GM18519 (cell line): ENCODE data around the gene ATP2B2.

ENCODE experiments used
- ATAC-seq: cut with Tn5 transposase; IDR thresholded peaks from one replicate; pipeline ENCODE4 v1.9.1; 2021; ENCODE audit warnings: mild to moderate bottlenecking, moderate library complexity; ENCODE audit not compliant: unreplicated experiment, low FRiP score

Gene ATP2B2

DNA sequence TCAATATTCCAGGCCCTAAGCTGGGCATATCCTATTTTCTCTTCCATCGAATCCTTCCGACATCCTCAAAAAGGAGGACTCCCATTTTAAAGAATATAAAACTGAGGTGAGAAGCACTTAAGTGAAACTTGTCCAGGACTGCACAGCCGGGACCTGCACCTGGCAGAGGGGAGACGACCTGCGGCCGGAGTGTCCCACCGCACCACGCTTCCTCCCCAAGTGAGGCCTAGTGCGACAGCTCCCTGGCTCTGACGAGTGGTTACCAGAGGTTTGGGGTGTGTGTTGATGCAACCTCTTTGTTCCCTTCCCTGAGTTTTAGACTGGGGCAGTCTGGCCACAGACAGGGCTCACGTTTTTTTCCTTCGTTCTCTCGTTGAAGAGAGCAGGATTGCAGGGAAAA, 24.9 kb upstream of the ATP2B2 start:
- no peak for ATAC-seq

DNA sequence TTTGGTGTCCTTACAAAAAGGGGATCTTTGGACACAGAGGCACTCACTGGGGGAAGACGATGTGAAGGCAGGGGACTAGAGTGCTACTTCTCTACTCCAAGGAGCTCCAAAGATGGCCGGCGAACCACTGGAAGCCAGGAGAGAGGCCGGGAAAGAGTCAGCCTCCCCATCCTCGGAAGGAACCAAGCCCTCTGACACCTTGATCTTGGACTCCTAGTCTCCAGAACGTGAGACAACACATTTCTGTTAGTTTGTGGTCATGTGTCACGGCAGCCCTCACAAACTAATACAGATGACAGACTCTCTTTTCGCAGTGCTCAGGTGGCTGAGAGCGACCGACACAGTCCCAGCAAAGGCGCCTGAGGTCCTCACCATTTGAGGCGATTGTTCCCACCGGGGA, 24.4 kb upstream of the ATP2B2 start:
- no peak for ATAC-seq

DNA sequence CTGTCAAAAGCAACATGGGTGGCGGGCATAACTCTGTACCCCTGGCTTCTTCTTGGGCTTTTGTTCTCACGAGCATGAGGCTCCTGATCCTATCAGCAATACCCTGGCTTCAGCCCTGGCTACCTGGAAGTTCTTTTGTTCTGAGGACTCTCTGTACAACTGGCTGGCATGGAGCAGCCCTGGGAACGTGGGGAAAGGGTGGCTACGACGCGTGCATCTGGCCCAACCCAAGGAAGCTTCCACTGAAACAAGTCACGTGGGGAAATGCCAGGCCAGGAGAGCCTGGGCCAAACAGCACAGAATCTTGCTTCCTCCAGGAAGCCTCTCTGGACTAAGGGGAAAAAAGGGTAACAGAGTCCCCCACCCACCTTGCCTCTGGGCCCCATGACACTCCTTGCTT, 22.7 kb upstream of the ATP2B2 start:
- no peak for ATAC-seq

DNA sequence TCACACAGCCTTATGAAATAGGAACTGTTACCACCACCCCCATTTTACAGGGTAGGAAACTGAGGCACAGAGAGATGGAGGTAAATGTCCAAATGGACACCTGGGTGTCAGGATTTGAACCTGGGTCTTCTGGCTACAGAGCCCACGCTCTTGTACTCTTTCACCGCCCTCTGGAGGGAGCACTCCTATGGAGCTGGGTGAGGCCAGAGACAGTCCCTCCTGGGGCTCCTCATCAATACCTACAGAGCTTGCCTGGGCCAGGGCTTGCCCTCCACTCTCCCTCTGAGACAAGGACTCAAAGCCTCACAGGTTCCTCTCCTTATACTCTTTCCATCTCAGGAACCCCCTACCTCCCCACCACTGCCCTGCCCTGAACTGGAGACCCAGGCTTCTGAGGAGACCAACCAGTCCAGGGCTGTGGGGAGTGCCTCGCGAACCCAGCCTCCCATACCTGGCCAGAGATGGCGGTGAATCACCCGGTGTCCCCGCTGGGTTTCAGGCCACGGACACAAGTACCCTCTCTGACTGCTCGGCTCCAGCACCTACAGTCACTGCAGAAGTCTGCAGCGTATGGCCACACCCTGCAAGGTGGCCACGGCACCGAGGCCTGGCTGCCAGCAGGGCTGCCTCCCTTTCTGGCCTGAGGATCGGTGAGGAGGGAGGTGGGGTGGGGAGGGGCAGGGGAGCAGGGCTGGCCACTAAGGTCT, 22.1 kb upstream of the ATP2B2 start:
- ATAC-seq: no peak

DNA sequence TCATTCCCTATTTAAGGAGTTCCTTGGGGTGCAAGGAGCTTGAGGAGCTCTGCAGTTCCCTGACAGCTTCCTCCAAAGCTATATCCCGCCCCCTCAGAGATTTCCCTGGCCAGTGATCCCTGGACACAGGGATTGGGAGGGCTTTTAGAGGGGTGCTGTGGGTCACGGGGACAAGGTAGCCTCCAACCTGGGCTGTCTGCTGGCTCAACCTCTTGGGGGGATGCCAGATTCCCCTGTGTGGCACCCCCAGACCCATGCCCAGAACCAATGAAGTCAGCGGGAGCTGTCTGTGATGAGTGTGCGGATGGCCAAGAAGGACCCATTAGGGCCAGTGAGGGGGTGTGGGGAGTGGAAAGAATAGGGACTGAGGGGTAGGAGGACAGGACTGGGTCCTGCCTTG, 21.0 kb upstream of the ATP2B2 start:
- ATAC-seq: no peak

DNA sequence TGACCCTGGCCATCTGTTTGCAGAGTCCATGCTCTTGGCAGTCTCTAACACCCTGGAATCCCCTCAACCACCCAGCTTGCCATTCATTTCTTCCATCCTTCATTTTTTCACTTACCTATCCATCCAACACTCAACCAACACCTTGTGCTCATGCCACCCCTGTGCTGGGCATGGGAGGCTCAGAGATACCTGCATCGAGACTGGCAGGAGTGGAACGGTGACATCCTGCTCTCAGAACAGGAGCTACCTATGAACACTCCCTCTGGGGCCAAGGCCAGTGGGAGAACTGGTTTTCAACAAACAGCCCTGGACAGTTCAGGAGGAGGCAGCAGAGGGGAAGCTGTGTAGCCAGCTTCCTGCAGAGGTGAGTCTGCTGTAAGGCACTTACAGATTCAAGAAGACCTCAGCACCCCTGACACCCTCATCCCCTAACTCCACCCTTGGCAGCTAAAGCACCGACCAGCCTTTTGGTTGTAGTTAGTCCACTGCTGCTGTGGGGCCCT, 19.5 kb upstream of the ATP2B2 start:
- no peak for ATAC-seq

DNA sequence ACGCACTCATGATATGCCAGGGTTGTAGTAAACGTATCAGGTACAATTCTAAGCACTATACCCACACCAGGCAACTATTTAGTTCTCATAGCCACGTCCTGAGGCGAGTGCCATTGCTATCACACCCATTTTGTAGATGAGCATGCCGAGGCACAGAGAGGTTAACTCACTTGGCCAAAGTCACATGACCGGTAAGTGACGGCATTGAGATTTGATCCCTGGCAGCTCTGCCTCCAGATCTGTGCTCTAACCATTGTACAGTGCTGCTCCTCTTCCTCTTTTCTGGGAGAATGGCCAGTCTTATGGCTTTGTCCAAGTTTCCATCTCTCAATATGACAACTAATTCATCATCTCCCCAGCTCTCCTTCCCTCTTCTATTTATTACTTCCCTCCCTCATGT, 18.9 kb upstream of the ATP2B2 start:
- no peak for ATAC-seq

DNA sequence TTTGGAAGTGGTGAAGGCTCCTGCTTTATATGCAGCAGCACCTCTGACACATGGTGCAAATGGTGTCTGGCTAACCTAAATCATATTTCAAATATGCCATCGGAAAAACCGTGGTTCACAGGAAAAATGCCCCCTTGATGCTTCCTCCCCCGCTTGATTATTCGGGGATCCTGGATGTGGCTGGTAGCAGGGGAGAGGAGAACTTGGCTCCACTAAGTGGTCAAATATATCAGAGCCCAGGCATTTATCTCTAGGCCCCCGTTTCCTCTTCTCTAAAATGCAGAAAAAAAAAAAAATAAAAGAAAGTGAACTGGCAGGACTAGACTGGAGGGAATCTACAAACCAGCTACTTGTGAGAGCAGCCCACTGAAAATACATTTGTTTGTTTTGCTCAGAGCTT, 18.2 kb upstream of the ATP2B2 start:
- ATAC-seq: no peak

DNA sequence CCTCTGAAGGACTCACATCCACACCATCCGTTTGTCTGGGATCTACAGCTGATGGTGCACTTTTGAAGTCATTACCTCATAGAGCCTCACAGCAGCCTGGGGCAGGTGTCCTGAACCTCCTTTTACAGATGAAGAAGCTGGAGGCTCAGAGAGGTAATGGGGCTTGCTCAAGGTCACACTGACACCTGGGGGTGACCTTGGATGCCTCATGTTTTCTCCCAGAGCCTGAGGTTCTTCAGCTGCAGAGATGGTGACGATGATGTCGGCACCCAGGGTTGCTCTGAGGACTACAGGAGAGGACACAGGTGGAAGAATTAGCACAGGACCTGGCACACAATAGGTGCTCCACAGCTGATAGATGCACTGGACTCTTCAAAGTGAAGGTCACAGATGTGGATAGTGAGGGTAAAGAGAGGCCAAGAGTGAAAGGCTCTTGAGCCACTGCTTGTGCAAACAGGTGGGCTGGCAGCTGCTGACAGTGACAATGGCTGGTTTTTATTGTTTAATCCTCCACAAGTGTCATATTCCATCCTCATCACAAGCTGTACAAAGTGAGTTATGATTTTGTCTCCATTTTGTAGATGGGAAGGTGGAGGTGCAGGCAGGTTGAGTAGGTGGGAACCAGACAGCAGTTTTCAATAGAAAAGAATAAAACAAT, 17.4 kb upstream of the ATP2B2 start:
- no peak for ATAC-seq

DNA sequence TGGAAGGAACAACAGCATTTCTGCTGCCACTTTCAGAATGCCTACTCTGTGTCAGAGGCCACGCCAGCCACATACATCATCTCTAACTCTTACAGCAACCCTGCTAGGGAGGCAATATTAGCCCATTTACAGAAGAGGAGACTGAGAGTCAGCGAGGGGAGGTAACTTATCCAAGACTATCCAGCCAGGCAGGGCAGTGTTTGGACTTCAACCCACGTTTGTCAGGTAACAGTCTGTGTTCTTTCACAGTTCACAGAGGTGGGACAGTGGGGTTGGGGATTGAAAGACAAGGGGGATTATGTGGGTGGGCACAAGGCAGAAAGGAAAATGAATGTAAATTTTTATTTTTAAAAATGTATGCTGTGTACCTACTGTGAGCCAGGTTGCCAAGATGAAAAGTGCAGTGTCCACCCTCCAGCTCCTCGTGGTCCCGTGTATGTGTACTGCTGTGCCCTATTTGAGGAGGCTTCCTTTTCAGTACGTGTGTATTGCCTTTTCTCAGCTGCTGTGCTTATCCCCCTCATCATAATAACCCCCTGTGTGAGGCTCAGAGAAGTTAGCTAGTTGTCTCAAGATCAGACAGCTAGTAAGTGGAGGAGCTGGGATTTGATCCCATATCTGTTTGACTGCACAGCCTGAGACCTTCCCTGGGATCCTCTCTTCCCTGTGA, 16.5 kb upstream of the ATP2B2 start:
- no peak for ATAC-seq

DNA sequence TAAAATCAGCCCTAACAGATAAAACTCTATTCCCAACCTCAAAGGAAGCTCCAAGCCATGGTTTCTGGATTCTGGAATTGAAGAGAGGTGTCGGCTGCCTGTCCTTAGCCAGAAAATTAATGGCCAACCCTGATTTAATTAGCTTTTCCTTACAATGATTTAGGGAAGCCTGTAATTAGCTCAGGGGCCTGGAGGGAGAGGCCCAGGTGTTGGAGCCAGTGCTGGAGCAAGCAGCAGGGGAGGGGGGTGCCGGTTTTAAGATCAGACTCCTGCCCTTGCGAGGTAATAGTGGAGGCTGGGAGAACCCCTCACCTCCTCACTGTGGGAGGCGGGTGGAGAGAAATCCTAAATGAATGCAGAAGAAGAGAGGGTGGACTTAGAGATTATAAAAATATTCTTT, 14.7 kb upstream of the ATP2B2 start:
- ATAC-seq: no peak

DNA sequence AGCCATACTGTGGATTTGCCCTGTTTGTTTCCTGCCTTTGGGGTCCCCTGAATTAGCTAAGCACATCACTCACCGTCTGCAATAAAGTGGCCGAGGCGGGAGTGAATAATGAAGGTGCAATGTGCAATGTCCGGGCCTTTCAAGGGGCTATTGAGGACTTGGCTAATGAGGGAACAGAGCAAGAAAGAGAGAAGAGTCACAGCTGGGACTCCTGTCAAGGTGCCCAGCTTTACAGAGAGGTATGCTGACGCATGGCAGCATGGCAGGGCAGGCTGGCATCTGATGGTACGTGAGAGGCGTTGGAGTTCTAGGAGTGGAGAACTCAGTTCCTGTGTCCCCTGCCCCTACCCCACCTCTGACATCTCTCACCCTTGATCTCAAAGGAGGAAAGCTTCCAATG, 13.8 kb upstream of the ATP2B2 start:
- ATAC-seq: no peak

DNA sequence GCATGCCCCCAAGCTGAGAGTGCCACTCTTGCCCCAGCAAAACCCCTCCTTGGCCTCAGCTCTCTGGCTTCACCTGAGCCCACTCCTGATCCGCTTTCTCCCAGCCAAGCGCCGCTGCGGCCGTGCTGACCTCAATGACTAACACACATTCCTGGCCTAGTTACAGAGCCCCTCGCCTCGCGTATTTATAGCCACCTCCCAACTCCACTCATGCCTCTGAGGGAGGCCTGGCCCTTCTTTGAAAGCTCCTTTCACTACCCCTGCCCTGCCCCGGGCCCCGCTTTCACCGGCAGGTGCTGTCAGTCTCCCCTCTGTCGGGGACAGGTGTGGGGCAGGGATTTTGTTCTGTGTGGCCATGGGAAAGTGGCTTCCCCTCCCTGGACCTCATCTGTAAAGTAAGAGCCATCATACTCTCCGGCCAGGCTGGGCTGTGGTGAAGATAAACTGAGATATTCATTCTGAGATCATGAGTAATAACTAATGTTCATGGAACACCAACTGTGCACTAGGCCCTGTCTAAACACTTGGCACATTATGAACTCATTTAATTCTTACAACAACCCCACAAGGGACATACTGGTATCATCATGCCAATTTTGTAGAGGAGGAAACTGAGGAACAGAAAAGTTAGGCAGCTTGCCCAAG, 13.2 kb upstream of the ATP2B2 start:
- ATAC-seq: no peak

DNA sequence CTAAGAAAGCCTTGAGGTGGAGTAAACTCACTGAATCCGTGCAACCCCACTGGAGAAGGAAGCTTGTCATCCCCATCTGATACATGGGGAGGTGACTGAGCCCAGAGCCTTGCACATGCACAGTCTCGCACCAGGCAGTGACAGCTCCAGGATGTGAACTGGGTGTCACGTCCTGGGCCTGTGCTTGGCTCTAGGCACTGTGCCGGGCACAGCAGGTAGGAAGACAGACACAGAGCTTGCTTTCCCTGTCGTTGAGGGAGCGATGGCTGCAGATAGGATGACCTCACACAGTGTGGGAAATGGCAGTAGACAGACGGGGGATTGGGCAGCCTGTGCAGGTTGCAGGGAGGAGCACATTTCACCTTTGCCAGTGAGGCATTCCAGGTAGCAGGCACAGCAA, 12.2 kb upstream of the ATP2B2 start:
- no peak for ATAC-seq

DNA sequence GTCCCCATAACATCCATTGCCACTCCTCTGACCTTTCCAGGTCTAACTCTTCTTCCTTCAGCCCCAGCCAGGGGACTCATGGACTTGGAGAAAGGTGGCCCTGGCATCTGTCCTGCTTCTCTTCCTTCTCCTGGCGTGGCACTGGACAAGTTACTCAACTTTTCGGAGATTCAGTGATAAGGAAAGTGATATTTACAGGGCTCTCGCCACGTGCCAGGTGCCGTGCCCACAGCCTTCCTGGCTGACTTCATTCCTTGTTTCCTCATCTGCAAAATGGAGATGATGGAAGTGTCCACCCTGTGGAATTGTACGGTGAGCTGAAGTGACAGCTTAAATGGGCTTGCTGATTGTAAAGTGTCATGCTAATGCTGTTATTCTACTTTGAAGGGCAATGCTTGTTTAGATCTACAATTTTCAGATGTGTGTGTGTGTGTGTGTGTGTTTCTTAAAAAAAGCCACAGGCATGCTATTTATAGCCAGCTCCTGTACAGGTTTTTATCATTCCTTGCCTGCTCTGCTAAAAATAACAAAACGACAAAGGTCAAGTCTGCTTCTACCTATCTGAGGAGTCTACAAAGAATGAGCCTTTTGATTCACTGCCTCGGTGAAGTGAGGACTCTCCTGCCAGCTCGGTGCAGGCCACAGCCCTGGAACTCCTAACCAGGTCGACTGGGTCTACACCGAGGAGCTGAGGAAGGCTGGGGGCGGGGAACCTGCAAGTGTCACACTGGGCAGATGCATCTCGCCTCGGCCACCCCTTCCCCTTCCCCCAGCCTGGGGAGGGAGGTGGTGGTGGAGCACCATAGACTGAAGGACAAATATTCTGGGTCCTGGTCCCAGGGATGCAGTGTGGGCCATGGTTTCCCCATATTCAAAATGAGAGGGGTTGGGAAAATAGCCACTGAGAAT, 11.4 kb upstream of the ATP2B2 start:
- ATAC-seq: no peak

DNA sequence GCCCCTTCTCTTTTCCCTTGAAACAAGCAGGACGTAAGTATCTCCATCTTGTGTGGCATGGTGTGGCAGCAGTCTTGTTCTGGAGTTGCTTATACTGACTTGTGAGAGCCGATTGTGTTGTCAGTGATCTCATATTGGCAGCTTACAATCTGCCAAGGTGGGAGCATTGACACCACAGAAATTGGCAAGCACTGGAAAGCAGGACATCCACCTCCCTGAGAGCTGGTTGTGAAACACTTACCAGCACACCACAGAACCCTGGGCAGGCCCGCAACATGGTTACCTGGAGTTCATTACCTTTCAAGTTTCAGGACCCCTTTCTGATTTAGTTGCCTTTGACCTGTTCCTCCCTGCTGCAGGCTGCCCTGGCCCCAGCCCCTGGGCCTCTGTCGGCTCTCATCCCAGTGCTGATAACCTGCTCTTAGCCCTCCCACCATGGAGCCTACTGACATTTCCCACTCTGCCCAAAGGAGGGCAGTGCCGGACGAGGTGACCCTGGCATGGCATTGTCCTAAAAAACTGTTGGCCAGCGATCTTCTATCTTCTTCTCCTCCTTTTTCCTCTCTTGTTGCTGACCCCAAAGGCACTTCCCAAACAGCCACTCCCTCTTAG, 10.6 kb upstream of the ATP2B2 start:
- ATAC-seq: no peak

DNA sequence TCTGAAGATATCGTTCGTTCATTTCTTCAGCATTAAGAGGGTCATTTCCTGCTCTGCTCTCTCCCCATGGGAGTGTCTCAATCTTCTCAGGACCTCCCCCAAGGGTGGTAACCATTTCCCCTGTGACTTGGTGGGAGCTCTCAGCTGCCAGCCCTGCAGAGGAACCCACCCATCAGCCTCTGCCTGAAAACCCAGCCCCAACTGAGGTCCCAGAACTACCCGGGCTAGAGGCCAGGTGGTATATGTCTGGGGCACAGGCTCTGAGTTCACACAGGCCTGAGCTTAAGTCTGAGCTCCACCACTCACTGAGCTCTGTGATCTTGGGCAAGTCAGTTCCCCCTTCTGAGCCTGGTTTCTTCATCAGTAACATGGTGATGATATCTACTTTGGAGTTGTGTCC, 10.0 kb upstream of the ATP2B2 start:
- ATAC-seq: no peak

DNA sequence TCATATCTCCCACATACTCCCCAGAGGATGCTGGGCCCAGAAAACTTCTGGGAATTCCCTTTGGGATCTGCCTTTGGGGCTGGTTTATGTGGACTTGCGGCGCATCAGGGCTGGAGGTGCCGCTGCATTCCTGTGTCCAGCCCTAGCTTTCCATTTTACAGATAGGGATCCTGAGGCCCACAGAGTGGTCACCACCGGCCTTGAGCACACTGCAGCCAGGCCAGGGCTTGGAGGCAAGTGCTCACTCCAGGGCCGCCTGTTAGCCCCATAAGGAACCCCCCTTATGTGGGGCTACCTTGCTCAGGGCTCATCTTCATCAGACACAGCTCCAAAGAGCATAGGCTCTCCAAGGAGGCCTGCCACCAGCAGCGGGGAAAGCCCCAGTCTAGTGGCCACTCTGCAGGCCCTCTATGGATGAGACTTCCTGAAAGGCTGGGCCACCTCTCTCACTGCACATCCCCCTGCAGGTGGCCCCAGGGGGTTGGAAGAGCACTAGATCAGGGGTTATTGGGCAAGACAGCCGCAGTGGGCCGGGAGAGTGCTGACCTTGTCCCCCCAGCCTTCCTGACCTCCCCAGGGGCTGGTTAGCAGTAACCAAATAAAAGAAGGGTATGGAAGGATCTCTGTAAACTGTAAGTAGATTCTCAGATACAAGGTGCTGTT, 9.2 kb upstream of the ATP2B2 start:
- ATAC-seq: no peak

DNA sequence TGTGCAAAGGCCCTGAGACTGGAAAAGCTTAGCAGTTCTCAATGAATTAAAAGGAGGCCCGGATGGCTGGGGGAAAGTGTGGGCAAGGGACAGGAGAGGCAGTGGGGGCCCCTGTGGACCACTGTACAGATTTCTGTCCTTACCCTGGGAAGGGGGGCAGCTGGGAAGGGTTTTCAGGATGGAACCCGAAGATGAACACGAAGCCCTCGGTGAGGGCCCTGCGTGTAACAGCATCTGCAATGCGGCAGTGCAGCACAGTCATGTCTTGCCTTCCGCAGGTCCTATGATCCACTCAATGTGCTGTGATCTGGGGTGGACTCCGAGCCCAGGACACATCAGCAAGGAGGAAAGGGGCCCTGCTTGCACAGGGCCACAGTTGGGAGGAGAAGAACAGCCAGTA, 7.9 kb upstream of the ATP2B2 start:
- ATAC-seq: no peak
